ENCODE measurements around the gene RNF157.

Gene RNF157

DNA sequence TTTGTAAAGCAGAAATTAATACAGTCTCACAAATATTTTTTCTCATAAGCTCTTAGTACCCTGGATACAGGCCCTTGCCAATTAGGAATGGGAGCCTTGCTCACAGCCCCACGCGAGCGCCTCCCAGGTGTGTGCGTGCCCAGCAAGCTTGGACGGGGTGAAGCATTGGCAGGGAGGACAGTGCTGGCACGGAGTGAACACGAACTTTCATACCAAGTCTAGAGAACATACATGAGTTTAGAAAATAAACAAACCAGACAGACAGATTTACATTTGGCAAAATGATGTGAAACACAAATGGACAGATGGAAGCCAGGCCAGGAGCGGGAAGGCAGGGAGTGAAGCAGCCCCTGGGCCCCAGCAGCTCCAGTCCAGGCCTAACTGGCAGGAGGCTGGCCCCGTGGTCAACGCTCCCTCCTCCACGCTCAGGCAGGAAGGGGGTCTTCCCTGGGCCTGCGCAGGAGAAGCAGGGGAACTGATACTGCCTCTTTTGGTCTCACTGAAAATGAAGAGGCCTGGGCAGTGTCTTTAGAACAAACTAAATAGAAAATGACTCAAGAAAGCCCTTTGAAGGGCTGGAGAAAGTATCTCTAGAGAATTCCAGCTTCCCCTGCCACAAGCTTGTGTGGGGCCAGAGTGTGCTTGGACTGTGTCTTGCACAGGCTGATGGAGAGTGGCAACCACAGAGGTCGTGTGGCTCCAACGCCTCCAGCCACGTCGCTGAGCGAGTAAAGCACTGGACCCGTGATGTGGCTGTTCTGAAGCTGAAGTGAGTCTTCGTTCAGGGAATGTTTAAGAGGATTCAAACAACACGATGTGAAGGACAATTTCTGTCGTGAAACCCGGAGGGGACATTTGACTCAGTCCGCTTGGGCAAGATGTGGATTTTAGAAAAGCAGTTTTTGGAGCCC is 89.3 kb downstream of the RNF157 start:
- H3K9me2 ChIP-seq (replicated peaks; ENCODE audit: insufficient read depth, low read length), result no peaks in the 10 kb centered on the region
- H3F3A ChIP-seq (ENCODE audit: insufficient read depth, low read length), result no peaks in the 10 kb centered on the region
- no peak overlapping the region for H3K4me3 ChIP-seq (ENCODE audit: low read length)
- H3K9ac ChIP-seq (ENCODE audit: low read length), result no peak overlapping the region
- no peaks in the 10 kb centered on the region for H3K36me3 ChIP-seq (replicated peaks; ENCODE audit: insufficient read depth, low read length)
- no peaks in the 10 kb centered on the region for H3K27me3 ChIP-seq (replicated peaks; ENCODE audit: insufficient read depth, low read length)
- H3K4me1 ChIP-seq (ENCODE audit: low read length), result peaks cover 6% of the 10 kb centered on the region
- H3K4me2 ChIP-seq (ENCODE audit: low read depth, low read length), result no peak overlapping the region
- no peak overlapping the region for H3K27ac ChIP-seq (ENCODE audit: low read length)
- no peak for TF ChIP-seq EZH2phosphoT487 (IDR thresholded peaks at IDR 0.05; ENCODE audit: low read length)
- no peak for TF ChIP-seq EZH2 (optimal IDR thresholded peaks at IDR 0.05; ENCODE audit: low read depth, low read length)
- TF ChIP-seq, protein P1, sequence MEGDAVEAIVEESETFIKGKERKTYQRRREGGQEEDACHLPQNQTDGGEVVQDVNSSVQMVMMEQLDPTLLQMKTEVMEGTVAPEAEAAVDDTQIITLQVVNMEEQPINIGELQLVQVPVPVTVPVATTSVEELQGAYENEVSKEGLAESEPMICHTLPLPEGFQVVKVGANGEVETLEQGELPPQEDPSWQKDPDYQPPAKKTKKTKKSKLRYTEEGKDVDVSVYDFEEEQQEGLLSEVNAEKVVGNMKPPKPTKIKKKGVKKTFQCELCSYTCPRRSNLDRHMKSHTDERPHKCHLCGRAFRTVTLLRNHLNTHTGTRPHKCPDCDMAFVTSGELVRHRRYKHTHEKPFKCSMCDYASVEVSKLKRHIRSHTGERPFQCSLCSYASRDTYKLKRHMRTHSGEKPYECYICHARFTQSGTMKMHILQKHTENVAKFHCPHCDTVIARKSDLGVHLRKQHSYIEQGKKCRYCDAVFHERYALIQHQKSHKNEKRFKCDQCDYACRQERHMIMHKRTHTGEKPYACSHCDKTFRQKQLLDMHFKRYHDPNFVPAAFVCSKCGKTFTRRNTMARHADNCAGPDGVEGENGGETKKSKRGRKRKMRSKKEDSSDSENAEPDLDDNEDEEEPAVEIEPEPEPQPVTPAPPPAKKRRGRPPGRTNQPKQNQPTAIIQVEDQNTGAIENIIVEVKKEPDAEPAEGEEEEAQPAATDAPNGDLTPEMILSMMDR (IDR thresholded peaks at IDR 0.05; ENCODE audit: low read length), result no peak
- no peak overlapping the region for H2AFZ ChIP-seq (ENCODE audit: low read length)
- DNase-seq, result no peak
- no peaks in the 10 kb centered on the region for H4K20me1 ChIP-seq (ENCODE audit: insufficient read depth, low read length)
- H3K9me3 ChIP-seq (replicated peaks; ENCODE audit: insufficient read depth, low read length), result no peaks in the 10 kb centered on the region
- H3K79me2 ChIP-seq (ENCODE audit: low read length), result no peaks in the 10 kb centered on the region

DNA sequence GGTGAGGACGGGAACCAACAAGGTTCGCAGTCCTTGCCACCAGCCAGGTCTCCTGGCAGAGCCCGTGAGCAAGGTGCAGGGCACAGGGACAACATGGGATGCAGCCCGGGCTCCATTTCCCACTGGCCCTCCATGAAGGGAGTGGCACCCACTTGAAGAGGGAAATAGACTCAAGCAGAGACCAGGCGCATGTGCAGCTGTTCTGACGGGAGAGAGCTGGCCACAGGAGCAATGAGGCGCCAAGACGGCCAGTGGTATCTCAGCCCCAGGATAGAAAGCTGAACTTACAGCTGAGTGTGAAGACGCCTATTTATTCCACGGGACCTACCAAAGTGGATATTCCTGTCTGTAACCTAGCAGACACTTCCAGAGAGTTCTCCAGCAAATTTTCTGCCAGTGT is 91.1 kb downstream of the RNF157 start:
- Histone ChIP-seq H2AFZ (ENCODE audit: low read length) (no peak overlapping the region), H3K4me3 (ENCODE audit: low read length) (no peak overlapping the region), H3K4me1 (ENCODE audit: low read length) (peaks cover 21% of the 10 kb centered on the region), H3K4me2 (ENCODE audit: low read depth, low read length) (no peak overlapping the region), H3K79me2 (ENCODE audit: low read length) (no peaks in the 10 kb centered on the region), H3K9me2 (replicated peaks; ENCODE audit: insufficient read depth, low read length) (no peaks in the 10 kb centered on the region), H3K27ac (ENCODE audit: low read length) (no peak overlapping the region), H3K9ac (ENCODE audit: low read length) (no peak overlapping the region), H3K9me3 (replicated peaks; ENCODE audit: insufficient read depth, low read length) (no peaks in the 10 kb centered on the region), H4K20me1 (ENCODE audit: insufficient read depth, low read length) (no peaks in the 10 kb centered on the region), H3K36me3 (replicated peaks; ENCODE audit: insufficient read depth, low read length) (no peaks in the 10 kb centered on the region), H3F3A (ENCODE audit: insufficient read depth, low read length) (peaks cover 7% of the 10 kb centered on the region; the same call in 1 of the 2 replicates), H3K27me3 (replicated peaks; ENCODE audit: insufficient read depth, low read length) (no peaks in the 10 kb centered on the region)
- DNase-seq, result no peak
- TF ChIP-seq EZH2 (optimal IDR thresholded peaks at IDR 0.05; ENCODE audit: low read depth, low read length), result no peak
- TF ChIP-seq, protein P1 (IDR thresholded peaks at IDR 0.05; ENCODE audit: low read length), result no peak
- TF ChIP-seq EZH2phosphoT487 (IDR thresholded peaks at IDR 0.05; ENCODE audit: low read length), result no peak

DNA sequence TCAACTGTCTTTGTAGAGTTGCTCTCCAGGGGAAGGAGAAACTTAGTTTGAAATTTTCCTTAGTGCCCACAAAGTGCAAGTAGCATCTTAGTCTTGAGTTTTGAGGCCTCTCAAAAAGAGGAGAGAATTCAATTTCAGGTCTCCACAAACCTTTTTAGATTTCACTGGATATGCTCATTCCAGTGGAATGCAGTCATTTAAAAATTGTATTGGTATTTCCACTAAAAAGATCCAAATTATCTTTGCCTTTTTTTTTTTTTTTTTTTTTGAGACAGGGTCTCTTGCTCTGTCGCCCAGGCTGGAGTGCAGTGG is 92.3 kb downstream of the RNF157 start:
- Histone ChIP-seq H3K27ac (ENCODE audit: low read length) (no peak overlapping the region), H3K4me3 (ENCODE audit: low read length) (no peak overlapping the region)

More for the DNA sequence above, 92.3 kb downstream of the RNF157 start:
- Histone ChIP-seq H4K20me1 (ENCODE audit: insufficient read depth, low read length) (no peaks in the 10 kb centered on the region), H3K4me1 (ENCODE audit: low read length) (peaks cover 21% of the 10 kb centered on the region), H3K9me2 (replicated peaks; ENCODE audit: insufficient read depth, low read length) (no peaks in the 10 kb centered on the region), H3K79me2 (ENCODE audit: low read length) (no peaks in the 10 kb centered on the region), H3F3A (ENCODE audit: insufficient read depth, low read length) (peaks cover 7% of the 10 kb centered on the region; the same call in 1 of the 2 replicates), H3K36me3 (replicated peaks; ENCODE audit: insufficient read depth, low read length) (no peaks in the 10 kb centered on the region), H2AFZ (ENCODE audit: low read length) (no peak overlapping the region), H3K27me3 (replicated peaks; ENCODE audit: insufficient read depth, low read length) (no peaks in the 10 kb centered on the region), H3K4me2 (ENCODE audit: low read depth, low read length) (no peak overlapping the region), H3K9ac (ENCODE audit: low read length) (no peak overlapping the region), H3K9me3 (replicated peaks; ENCODE audit: insufficient read depth, low read length) (no peaks in the 10 kb centered on the region)
- no peak for TF ChIP-seq EZH2 (optimal IDR thresholded peaks at IDR 0.05; ENCODE audit: low read depth, low read length)
- DNase-seq, result no peak

All from MM.1S (cell line).